ENCODE measurements around the gene SP3. TPM values are rescaled to one million over a fixed set of nuclear protein-coding genes. Genes with fewer than 3 reads are reported as not detected.
"Not testable (repeated sequence)": the region's sequence is repeated elsewhere in the genome, so short reads cannot be mapped to it uniquely, and the experiment has no call there.

Gene SP3
- total RNA-seq, 1 experiment from 2014 or later: 139 TPM

- Histone ChIP-seq H3K9me3 (ENCODE audit: low read length) (no peaks in the 10 kb centered on the region), H3K27ac (ENCODE audit: low read length) (no peak overlapping the region), H3K36me3 (ENCODE audit: insufficient read depth, low read length) (peaks cover 65% of the 10 kb centered on the region), H2AFZ (ENCODE audit: low read length) (no peak overlapping the region), H4K20me1 (ENCODE audit: insufficient read depth, low read depth, low read length) (no peaks in the 10 kb centered on the region), H3K79me2 (ENCODE audit: low read length) (peaks cover 11% of the 10 kb centered on the region; the same call in 1 of the 2 replicates), H3K27me3 (ENCODE audit: low read length) (no peaks in the 10 kb centered on the region), H3K9me2 (replicated peaks; ENCODE audit: insufficient read depth, low read length) (no peaks in the 10 kb centered on the region), H3K4me2 (ENCODE audit: low read depth, low read length, poor library complexity, severe bottlenecking) (no peak overlapping the region), H3K4me1 (ENCODE audit: low read length) (peaks cover 3% of the 10 kb centered on the region; the same call in 1 of the 2 replicates), H3K9ac (ENCODE audit: low read length) (no peak overlapping the region), H3K4me3 (ENCODE audit: low read length) (no peak overlapping the region)
- DNase-seq: no peak
Measured at GRCh38 chr2:173903601-173904394, 61.4 kb downstream of the SP3 start.

- Histone ChIP-seq H3K4me3 (ENCODE audit: low read length) (no peak overlapping the region), H3K36me3 (ENCODE audit: insufficient read depth, low read length) (peaks cover 26% of the 10 kb centered on the region; the same call in 1 of the 2 replicates), H2AFZ (ENCODE audit: low read length) (no peak overlapping the region), H3K9me2 (replicated peaks; ENCODE audit: insufficient read depth, low read length) (no peaks in the 10 kb centered on the region), H3K9me3 (ENCODE audit: low read length) (no peaks in the 10 kb centered on the region), H3K4me2 (ENCODE audit: low read depth, low read length, poor library complexity, severe bottlenecking) (no peak overlapping the region), H3K9ac (ENCODE audit: low read length) (no peak overlapping the region), H3K27ac (ENCODE audit: low read length) (no peak overlapping the region), H4K20me1 (ENCODE audit: insufficient read depth, low read depth, low read length) (no peaks in the 10 kb centered on the region), H3K27me3 (ENCODE audit: low read length) (no peaks in the 10 kb centered on the region), H3K4me1 (ENCODE audit: low read length) (peaks cover 6% of the 10 kb centered on the region; the same call in 1 of the 2 replicates), H3K79me2 (ENCODE audit: low read length) (no peaks in the 10 kb centered on the region)
- no peak for DNase-seq
Measured at GRCh38 chr2:173898996-173899395, 66.2 kb downstream of the SP3 start.

- Histone ChIP-seq H3K4me1 (ENCODE audit: low read length) (peaks cover 6% of the 10 kb centered on the region; the same call in 1 of the 2 replicates), H3K4me3 (ENCODE audit: low read length) (no peak overlapping the region), H3K9me2 (replicated peaks; ENCODE audit: insufficient read depth, low read length) (no peaks in the 10 kb centered on the region), H3K36me3 (ENCODE audit: insufficient read depth, low read length) (peaks cover 26% of the 10 kb centered on the region; the same call in 1 of the 2 replicates), H3K9ac (ENCODE audit: low read length) (no peak overlapping the region), H4K20me1 (ENCODE audit: insufficient read depth, low read depth, low read length) (no peaks in the 10 kb centered on the region), H2AFZ (ENCODE audit: low read length) (no peak overlapping the region), H3K9me3 (ENCODE audit: low read length) (no peaks in the 10 kb centered on the region), H3K4me2 (ENCODE audit: low read depth, low read length, poor library complexity, severe bottlenecking) (no peak overlapping the region), H3K79me2 (ENCODE audit: low read length) (no peaks in the 10 kb centered on the region), H3K27me3 (ENCODE audit: low read length) (no peaks in the 10 kb centered on the region), H3K27ac (ENCODE audit: low read length) (peak overlapping the region; percentile 43)
- no peak for DNase-seq
Measured at GRCh38 chr2:173898178-173898668, 67.0 kb downstream of the SP3 start.

- no peaks in the 10 kb centered on the region for H3K9me3 ChIP-seq (ENCODE audit: low read length)
- no peaks in the 10 kb centered on the region for H3K79me2 ChIP-seq (ENCODE audit: low read length)
- DNase-seq: no peak
- H3K4me3 ChIP-seq (ENCODE audit: low read length): no peak overlapping the region
- no peak overlapping the region for H3K9ac ChIP-seq (ENCODE audit: low read length)
- no peaks in the 10 kb centered on the region for H4K20me1 ChIP-seq (ENCODE audit: insufficient read depth, low read depth, low read length)
- H3K4me2 ChIP-seq (ENCODE audit: low read depth, low read length, poor library complexity, severe bottlenecking): no peak overlapping the region
- H3K36me3 ChIP-seq (ENCODE audit: insufficient read depth, low read length): peaks cover 18% of the 10 kb centered on the region; the same call in 1 of the 2 replicates
- H3K4me1 ChIP-seq (ENCODE audit: low read length): peaks cover 6% of the 10 kb centered on the region; the same call in 1 of the 2 replicates
- no peaks in the 10 kb centered on the region for H3K9me2 ChIP-seq (replicated peaks; ENCODE audit: insufficient read depth, low read length)
- H3K27me3 ChIP-seq (ENCODE audit: low read length): no peaks in the 10 kb centered on the region
- H3K27ac ChIP-seq (ENCODE audit: low read length): no peak overlapping the region
- H2AFZ ChIP-seq (ENCODE audit: low read length): no peak overlapping the region
Measured at GRCh38 chr2:173896755-173897154, 68.4 kb downstream of the SP3 start.

GRCh38 chr2:173892341-173892740, 72.8 kb downstream of the SP3 start:
- no peaks in the 10 kb centered on the region for H3K79me2 ChIP-seq (ENCODE audit: low read length)
- H3K27me3 ChIP-seq (ENCODE audit: low read length): no peaks in the 10 kb centered on the region
- no peak for DNase-seq
- H4K20me1 ChIP-seq (ENCODE audit: insufficient read depth, low read depth, low read length): no peaks in the 10 kb centered on the region
- no peak overlapping the region for H2AFZ ChIP-seq (ENCODE audit: low read length)
- peaks cover 5% of the 10 kb centered on the region; the same call in 1 of the 2 replicates for H3K9me3 ChIP-seq (ENCODE audit: low read length)
- no peaks in the 10 kb centered on the region for H3K9me2 ChIP-seq (replicated peaks; ENCODE audit: insufficient read depth, low read length)
- H3K4me2 ChIP-seq (ENCODE audit: low read depth, low read length, poor library complexity, severe bottlenecking): no peak overlapping the region
- H3K4me3 ChIP-seq (ENCODE audit: low read length): no peak overlapping the region
- H3K9ac ChIP-seq (ENCODE audit: low read length): no peak overlapping the region
- H3K36me3 ChIP-seq (ENCODE audit: insufficient read depth, low read length): no peaks in the 10 kb centered on the region
- H3K4me1 ChIP-seq (ENCODE audit: low read length): peaks cover 2% of the 10 kb centered on the region; the same call in 1 of the 2 replicates
- H3K27ac ChIP-seq (ENCODE audit: low read length): 0 out of 2 replicates have a peak overlapping the region, but pooled peaks have one; percentile 6

- Histone ChIP-seq H3K9me2 (replicated peaks; ENCODE audit: insufficient read depth, low read length) (no peaks in the 10 kb centered on the region), H3K4me1 (ENCODE audit: low read length) (peaks cover 3% of the 10 kb centered on the region; the same call in 1 of the 2 replicates), H4K20me1 (ENCODE audit: insufficient read depth, low read depth, low read length) (no peaks in the 10 kb centered on the region), H3K27ac (ENCODE audit: low read length) (0 out of 2 replicates have a peak overlapping the region, but pooled peaks have one; percentile 6), H3K79me2 (ENCODE audit: low read length) (no peaks in the 10 kb centered on the region), H3K36me3 (ENCODE audit: insufficient read depth, low read length) (no peaks in the 10 kb centered on the region), H3K4me3 (ENCODE audit: low read length) (no peak overlapping the region), H3K9ac (ENCODE audit: low read length) (no peak overlapping the region), H2AFZ (ENCODE audit: low read length) (no peak overlapping the region), H3K9me3 (ENCODE audit: low read length) (peaks cover 5% of the 10 kb centered on the region; the same call in 1 of the 2 replicates), H3K4me2 (ENCODE audit: low read depth, low read length, poor library complexity, severe bottlenecking) (no peak overlapping the region), H3K27me3 (ENCODE audit: low read length) (no peaks in the 10 kb centered on the region)
- DNase-seq: no peak
Measured at GRCh38 chr2:173891315-173892037, 73.7 kb downstream of the SP3 start.

- H3K4me2 ChIP-seq (ENCODE audit: low read depth, low read length, poor library complexity, severe bottlenecking); H3K9me2 ChIP-seq (replicated peaks; ENCODE audit: insufficient read depth, low read length); H3K9ac ChIP-seq (ENCODE audit: low read length); H3K36me3 ChIP-seq (ENCODE audit: insufficient read depth, low read length); H3K27me3 ChIP-seq (ENCODE audit: low read length); H3K4me1 ChIP-seq (ENCODE audit: low read length); H2AFZ ChIP-seq (ENCODE audit: low read length); H3K4me3 ChIP-seq (ENCODE audit: low read length); H3K9me3 ChIP-seq (ENCODE audit: low read length); H3K27ac ChIP-seq (ENCODE audit: low read length); H4K20me1 ChIP-seq (ENCODE audit: insufficient read depth, low read depth, low read length); DNase-seq; H3K79me2 ChIP-seq (ENCODE audit: low read length): not testable (repeated sequence)
Measured at GRCh38 chr2:173889464-173889863, 75.7 kb downstream of the SP3 start.

- no peak overlapping the region for H3K27ac ChIP-seq (ENCODE audit: low read length)
- H3K36me3 ChIP-seq (ENCODE audit: insufficient read depth, low read length): no peaks in the 10 kb centered on the region
- H3K9ac ChIP-seq (ENCODE audit: low read length): no peak overlapping the region
- no peaks in the 10 kb centered on the region for H3K27me3 ChIP-seq (ENCODE audit: low read length)
- H3K9me3 ChIP-seq (ENCODE audit: low read length): peaks cover 5% of the 10 kb centered on the region; the same call in 1 of the 2 replicates
- no peak overlapping the region for H3K4me2 ChIP-seq (ENCODE audit: low read depth, low read length, poor library complexity, severe bottlenecking)
- H3K79me2 ChIP-seq (ENCODE audit: low read length): no peaks in the 10 kb centered on the region
- H3K9me2 ChIP-seq (replicated peaks; ENCODE audit: insufficient read depth, low read length): no peaks in the 10 kb centered on the region
- no peak overlapping the region for H2AFZ ChIP-seq (ENCODE audit: low read length)
- DNase-seq: no peak
- H3K4me1 ChIP-seq (ENCODE audit: low read length): peaks cover 33% of the 10 kb centered on the region
- no peaks in the 10 kb centered on the region for H4K20me1 ChIP-seq (ENCODE audit: insufficient read depth, low read depth, low read length)
- H3K4me3 ChIP-seq (ENCODE audit: low read length): no peak overlapping the region
Measured at GRCh38 chr2:173886613-173887012, 78.6 kb downstream of the SP3 start.
